ENCODE data around the gene GRB10. TPM values are rescaled to one million over a fixed set of nuclear protein-coding genes. Genes with fewer than 3 reads are reported as not detected.
A peak's percentile ranks its signal among the peaks of the same experiment; 100 is the strongest.

Gene GRB10
- total and polyA plus RNA-seq, 9 donors, result 10.7 to 18.9 (median 12.2) TPM

GRCh38 chr7:50653126-50653864, 129.4 kb downstream of the GRB10 start:
- H3K4me3 ChIP-seq (ENCODE audit: low read length), result no peak overlapping the region
- H3K27me3 ChIP-seq (ENCODE audit: control insufficient read depth, insufficient read depth, low read length), result no peaks in the 10 kb centered on the region
- no peaks in the 10 kb centered on the region for H3K9me3 ChIP-seq (replicated peaks; ENCODE audit: control insufficient read depth, low read depth, low read length)
- peaks cover 28% of the 10 kb centered on the region for H3K4me1 ChIP-seq (ENCODE audit: control insufficient read depth, insufficient read depth, low read length)
- peak overlapping the region; percentile 59 for H3K27ac ChIP-seq (ENCODE audit: low read length)
- WGBS (ENCODE audit: insufficient coverage), result 42% methylated on average over 8 of the region's 16 CpGs
- peak; percentile 65 for DNase-seq
- H3K36me3 ChIP-seq (ENCODE audit: control insufficient read depth, insufficient read depth, low read length), result no peaks in the 10 kb centered on the region

- Histone ChIP-seq H3K4me1 (ENCODE audit: control insufficient read depth, insufficient read depth, low read length) (peaks cover 23% of the 10 kb centered on the region), H3K4me3 (ENCODE audit: low read length) (no peak overlapping the region), H3K27ac (ENCODE audit: low read length) (no peak overlapping the region), H3K36me3 (ENCODE audit: control insufficient read depth, insufficient read depth, low read length) (no peaks in the 10 kb centered on the region), H3K9me3 (replicated peaks; ENCODE audit: control insufficient read depth, low read depth, low read length) (no peaks in the 10 kb centered on the region), H3K27me3 (ENCODE audit: control insufficient read depth, insufficient read depth, low read length) (no peaks in the 10 kb centered on the region)
- DNase-seq, result no peak
- 86% methylated on average over 5 of the region's 9 CpGs for WGBS (ENCODE audit: insufficient coverage)
Measured at GRCh38 chr7:50652400-50653125, 130.1 kb downstream of the GRB10 start.

DNA sequence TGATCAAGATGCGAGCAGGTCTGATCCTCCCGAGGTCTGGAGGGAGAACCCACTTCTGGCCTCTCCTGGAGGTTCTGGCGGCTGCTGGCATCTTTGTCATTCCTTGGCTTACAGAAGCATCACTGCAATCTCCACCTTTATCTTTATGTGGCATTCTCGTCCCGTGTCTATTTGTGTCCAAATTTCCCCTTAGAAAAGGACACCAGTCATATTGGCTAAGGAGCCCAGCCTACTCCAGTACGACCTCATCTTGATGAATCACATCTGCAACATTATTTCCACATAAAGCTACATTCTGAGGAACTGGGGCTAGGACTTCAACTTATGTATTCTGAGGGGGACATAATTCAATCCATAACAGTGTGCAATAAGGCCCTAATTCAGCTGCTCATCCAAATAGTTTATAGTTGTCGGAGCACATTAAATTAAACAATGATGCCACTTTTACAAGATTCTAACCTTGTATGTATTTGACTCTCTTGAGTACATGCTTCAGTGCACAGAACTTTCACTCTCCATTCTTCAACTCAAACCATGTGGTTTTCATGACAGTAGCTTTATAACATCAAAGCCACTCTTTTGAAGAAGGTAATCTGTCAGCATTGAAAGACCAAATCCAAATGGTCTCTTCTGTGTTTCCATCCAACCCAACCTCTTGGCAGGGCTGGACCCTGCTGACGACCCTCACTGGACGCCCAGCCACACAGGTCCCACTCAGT, 131.3 kb downstream of the GRB10 start:
- Histone ChIP-seq H3K4me1 (ENCODE audit: control insufficient read depth, insufficient read depth, low read length) (peaks cover 19% of the 10 kb centered on the region), H3K27me3 (ENCODE audit: control insufficient read depth, insufficient read depth, low read length) (no peaks in the 10 kb centered on the region), H3K9me3 (replicated peaks; ENCODE audit: control insufficient read depth, low read depth, low read length) (no peaks in the 10 kb centered on the region), H3K36me3 (ENCODE audit: control insufficient read depth, insufficient read depth, low read length) (no peaks in the 10 kb centered on the region), H3K27ac (ENCODE audit: low read length) (no peak overlapping the region), H3K4me3 (ENCODE audit: low read length) (no peak overlapping the region)
- no peak for DNase-seq
- 82% methylated on average over 7 of the region's 9 CpGs for WGBS (ENCODE audit: insufficient coverage)

GRCh38 chr7:50650057-50650664, 132.5 kb downstream of the GRB10 start:
- Histone ChIP-seq H3K27me3 (ENCODE audit: control insufficient read depth, insufficient read depth, low read length) (no peaks in the 10 kb centered on the region), H3K9me3 (replicated peaks; ENCODE audit: control insufficient read depth, low read depth, low read length) (no peaks in the 10 kb centered on the region), H3K27ac (ENCODE audit: low read length) (no peak overlapping the region), H3K36me3 (ENCODE audit: control insufficient read depth, insufficient read depth, low read length) (no peaks in the 10 kb centered on the region), H3K4me1 (ENCODE audit: control insufficient read depth, insufficient read depth, low read length) (peaks cover 15% of the 10 kb centered on the region), H3K4me3 (ENCODE audit: low read length) (no peak overlapping the region)
- 90% methylated on average over 6 of the region's 6 CpGs for WGBS (ENCODE audit: insufficient coverage)
- no peak for DNase-seq

GRCh38 chr7:50649259-50649885, 133.3 kb downstream of the GRB10 start:
- Histone ChIP-seq H3K36me3 (ENCODE audit: control insufficient read depth, insufficient read depth, low read length) (no peaks in the 10 kb centered on the region), H3K4me3 (ENCODE audit: low read length) (no peak overlapping the region), H3K9me3 (replicated peaks; ENCODE audit: control insufficient read depth, low read depth, low read length) (no peaks in the 10 kb centered on the region), H3K27me3 (ENCODE audit: control insufficient read depth, insufficient read depth, low read length) (no peaks in the 10 kb centered on the region), H3K27ac (ENCODE audit: low read length) (no peak overlapping the region), H3K4me1 (ENCODE audit: control insufficient read depth, insufficient read depth, low read length) (peaks cover 15% of the 10 kb centered on the region)
- 87% methylated on average over 5 of the region's 7 CpGs for WGBS (ENCODE audit: insufficient coverage)
- DNase-seq, result no peak

- Histone ChIP-seq H3K9me3 (replicated peaks; ENCODE audit: control insufficient read depth, low read depth, low read length) (no peaks in the 10 kb centered on the region), H3K36me3 (ENCODE audit: control insufficient read depth, insufficient read depth, low read length) (no peaks in the 10 kb centered on the region), H3K27ac (ENCODE audit: low read length) (no peak overlapping the region), H3K27me3 (ENCODE audit: control insufficient read depth, insufficient read depth, low read length) (no peaks in the 10 kb centered on the region), H3K4me1 (ENCODE audit: control insufficient read depth, insufficient read depth, low read length) (peaks cover 9% of the 10 kb centered on the region), H3K4me3 (ENCODE audit: low read length) (no peak overlapping the region)
- DNase-seq, result no peak
- 100% methylated on average over 2 of the region's 8 CpGs for WGBS (ENCODE audit: insufficient coverage)
Measured at GRCh38 chr7:50648570-50649169, 134.0 kb downstream of the GRB10 start.

GRCh38 chr7:50648076-50648475, 134.6 kb downstream of the GRB10 start:
- 97% methylated on average over 10 of the region's 11 CpGs for WGBS (ENCODE audit: insufficient coverage)
- H3K36me3 ChIP-seq (ENCODE audit: control insufficient read depth, insufficient read depth, low read length), result no peaks in the 10 kb centered on the region
- no peaks in the 10 kb centered on the region for H3K9me3 ChIP-seq (replicated peaks; ENCODE audit: control insufficient read depth, low read depth, low read length)
- no peak overlapping the region for H3K27ac ChIP-seq (ENCODE audit: low read length)
- peaks cover 3% of the 10 kb centered on the region for H3K4me1 ChIP-seq (ENCODE audit: control insufficient read depth, insufficient read depth, low read length)
- H3K4me3 ChIP-seq (ENCODE audit: low read length), result no peak overlapping the region
- H3K27me3 ChIP-seq (ENCODE audit: control insufficient read depth, insufficient read depth, low read length), result no peaks in the 10 kb centered on the region
- no peak for DNase-seq

DNA sequence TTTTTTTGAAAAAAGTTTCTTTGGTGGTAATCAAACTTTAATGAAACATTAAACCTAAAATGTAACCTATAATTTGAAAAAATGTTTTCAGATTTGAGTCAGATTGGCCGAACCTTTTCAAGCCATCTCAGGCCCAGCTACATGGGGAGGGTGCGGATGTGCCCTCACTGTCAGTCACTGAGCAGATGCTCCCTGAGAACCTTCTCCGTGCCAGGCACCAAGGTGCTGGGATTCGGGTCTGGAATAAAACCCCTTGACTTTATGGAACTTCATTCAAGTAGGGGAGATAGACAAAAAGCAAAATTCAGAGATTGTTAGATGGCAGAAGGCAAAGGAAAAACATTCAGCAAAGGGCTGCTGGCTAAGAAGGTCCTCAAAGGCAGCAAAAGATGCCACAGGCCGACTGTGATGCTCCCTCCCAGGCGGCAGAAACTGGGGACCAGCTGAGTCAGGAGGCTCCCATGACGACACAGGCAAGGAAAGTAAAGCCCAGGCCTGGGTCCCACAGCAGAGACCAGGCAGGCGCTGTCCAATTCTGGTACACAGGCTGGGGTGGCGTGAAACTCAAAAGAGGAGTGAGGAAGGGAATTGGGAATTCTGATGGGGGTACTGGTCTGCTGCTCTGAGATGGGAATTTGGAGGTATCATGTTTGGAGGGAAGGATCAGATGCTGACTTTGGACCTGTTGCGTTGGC, 135.3 kb downstream of the GRB10 start:
- Histone ChIP-seq H3K9me3 (replicated peaks; ENCODE audit: control insufficient read depth, low read depth, low read length) (no peaks in the 10 kb centered on the region), H3K4me1 (ENCODE audit: control insufficient read depth, insufficient read depth, low read length) (no peaks in the 10 kb centered on the region), H3K27ac (ENCODE audit: low read length) (no peak overlapping the region)

DNA sequence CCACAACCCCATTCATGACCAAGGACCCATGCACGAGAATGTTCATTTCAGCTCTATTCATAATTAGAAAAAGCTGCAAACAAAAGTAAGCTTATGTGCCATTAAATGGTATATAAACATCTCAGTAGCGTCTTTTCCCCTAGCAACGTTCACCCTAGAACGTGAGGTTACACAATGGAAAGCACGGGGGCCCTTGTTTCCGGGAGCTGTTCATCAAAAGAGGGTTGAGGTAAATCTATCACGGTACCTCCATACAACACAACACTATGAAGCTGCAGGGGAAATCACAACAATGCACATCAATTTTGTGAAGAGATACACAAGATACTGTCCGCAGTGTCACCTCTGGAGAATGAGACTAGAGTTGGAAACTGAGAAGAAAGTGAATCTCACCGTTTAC, 136.6 kb downstream of the GRB10 start:
- Histone ChIP-seq H3K36me3 (ENCODE audit: control insufficient read depth, insufficient read depth, low read length) (no peaks in the 10 kb centered on the region), H3K27me3 (ENCODE audit: control insufficient read depth, insufficient read depth, low read length) (no peaks in the 10 kb centered on the region), H3K27ac (ENCODE audit: low read length) (no peak overlapping the region), H3K9me3 (replicated peaks; ENCODE audit: control insufficient read depth, low read depth, low read length) (no peaks in the 10 kb centered on the region), H3K4me1 (ENCODE audit: control insufficient read depth, insufficient read depth, low read length) (no peaks in the 10 kb centered on the region), H3K4me3 (ENCODE audit: low read length) (no peak overlapping the region)
- WGBS (ENCODE audit: insufficient coverage), result no CpG with 5 or more reads among the region's 9 CpGs
- DNase-seq, result no peak

More for the DNA sequence above, 135.3 kb downstream of the GRB10 start:
- no peaks in the 10 kb centered on the region for H3K36me3 ChIP-seq (ENCODE audit: control insufficient read depth, insufficient read depth, low read length)
- H3K27me3 ChIP-seq (ENCODE audit: control insufficient read depth, insufficient read depth, low read length), result no peaks in the 10 kb centered on the region
- DNase-seq, result no peak
- H3K4me3 ChIP-seq (ENCODE audit: low read length), result no peak overlapping the region
- WGBS (ENCODE audit: insufficient coverage), result 88% methylated on average over 6 of the region's 10 CpGs

All from muscle of leg (tissue), 11 donors.